Keratinocyte (primary cell): ENCODE data around the gene USP46. TPM values are rescaled to one million over a fixed set of nuclear protein-coding genes. Genes with fewer than 3 reads are reported as not detected.

Experiments used
- DNase-seq: peaks from one replicate; pipeline ENCODE4 v3.0.0-alpha.2; 2011; ENCODE audit warnings: low read depth, missing footprints, low spot score
- FAIRE-seq: peaks from 2 replicates; lab custom pipeline; 2011; peaks lifted over from hg19 to GRCh38; lab: Jason Lieb, UNC
- H2AFZ ChIP-seq: 2 replicates; pipeline ENCODE4 v1.6.0; 2012; ENCODE audit warnings: low read length, control low read depth, inconsistent platforms; ENCODE audit not compliant: control insufficient read depth
- H3K27ac ChIP-seq: 2 replicates; pipeline ENCODE4 v1.5.1; 2011; ENCODE audit warnings: low read length; ENCODE audit not compliant: control insufficient read depth, insufficient read depth
- H3K27me3 ChIP-seq: 3 replicates; pipeline ENCODE4 v1.6.0; 2011; ENCODE audit warnings: low read length; ENCODE audit not compliant: control insufficient read depth, insufficient read depth; ENCODE audit errors: extremely low read depth
- H3K36me3 ChIP-seq, 2 experiments: 2 replicates in 1 of 2; 3 replicates in 1 of 2; pipeline ENCODE4 v1.5.1; 2011; ENCODE audit warnings: low read length in 2 of 2, mild to moderate bottlenecking in 1 of 2; ENCODE audit not compliant: control insufficient read depth in 2 of 2, insufficient read depth in 2 of 2; ENCODE audit errors: extremely low read depth in 1 of 2
- H3K4me1 ChIP-seq: 3 replicates; pipeline ENCODE4 v1.5.1; 2011; ENCODE audit warnings: low read length; ENCODE audit not compliant: control insufficient read depth, insufficient read depth; ENCODE audit errors: extremely low read depth
- H3K4me2 ChIP-seq: 3 replicates; pipeline ENCODE4 v1.6.0; 2011; ENCODE audit warnings: low read depth, low read length; ENCODE audit not compliant: control insufficient read depth, insufficient read depth; ENCODE audit errors: extremely low read depth
- H3K4me3 ChIP-seq, 3 experiments: fragments of 200-600 bp in 1 of 3; sonication (generic) in 1 of 3; 2 replicates in 2 of 3; 3 replicates in 1 of 3; pipeline ENCODE4 v1.5.1; 2011 to 2016; ENCODE audit warnings: low read length in 3 of 3, mild to moderate bottlenecking in 3 of 3, control low read depth in 2 of 3, inconsistent platforms in 1 of 3, low read depth in 1 of 3, mixed read lengths in 1 of 3, mixed run types in 1 of 3, moderate library complexity in 1 of 3; ENCODE audit not compliant: control insufficient read depth in 2 of 3, insufficient read depth in 2 of 3; ENCODE audit errors: extremely low read depth in 1 of 3
- H3K79me2 ChIP-seq: 2 replicates; pipeline ENCODE4 v1.6.0; 2012; ENCODE audit warnings: low read length; ENCODE audit not compliant: control insufficient read depth, insufficient read depth
- H3K9ac ChIP-seq: 3 replicates; pipeline ENCODE4 v1.6.0; 2011; ENCODE audit warnings: low read length; ENCODE audit not compliant: control insufficient read depth, insufficient read depth; ENCODE audit errors: extremely low read depth
- H3K9me1 ChIP-seq: 3 replicates; pipeline ENCODE4 v1.6.0; 2011; ENCODE audit warnings: low read length; ENCODE audit not compliant: control insufficient read depth, insufficient read depth; ENCODE audit errors: extremely low read depth
- H3K9me3 ChIP-seq: 2 replicates; pipeline ENCODE4 v1.5.1; 2012; ENCODE audit warnings: low read depth, low read length; ENCODE audit not compliant: control insufficient read depth
- H4K20me1 ChIP-seq: 3 replicates; pipeline ENCODE4 v1.6.0; 2011; ENCODE audit warnings: low read length; ENCODE audit not compliant: control insufficient read depth, insufficient read depth; ENCODE audit errors: extremely low read depth
- EZH2 ChIP-seq: IDR thresholded peaks from one replicate; pipeline ENCODE4 v1.6.1; 2012; ENCODE audit warnings: inconsistent platforms, mild to moderate bottlenecking, low read length, moderate library complexity
- dilution Hi-C: fragments of 300-500 bp; cut with MboI; formaldehyde crosslinking; loops from one replicate; pipeline ENCODE4 v1.7.0; 2020; ENCODE audit warnings: low sequenced_read_pairs; ENCODE audit not compliant: extremely low pct_ligation_motif_present
- polyA plus RNA-seq, 5 experiments: library from polyadenylated mRNA; depleted of rRNA in 3 of 5; stranded (reverse) in 3 of 5; stranded (forward) in 1 of 5; unstranded in 1 of 5; fragments of >200 nt; gene quantifications; 1 replicate in 1 of 5; 2 replicates in 3 of 5; 3 replicates in 1 of 5; pipeline versions ENCODE4 v1.2.1 to v1.2.3, GENCODE V29; 2011 to 2012; ENCODE audit warnings: missing spikeins in 2 of 5, low read depth in 1 of 5, low replicate concordance in 1 of 5
- TF ChIP-seq, protein P1 (sequence below), 3 experiments: IDR thresholded peaks in 1 of 3; conservative IDR thresholded peaks in 1 of 3; optimal IDR thresholded peaks in 1 of 3; 2 replicates in 2 of 3; 3 replicates in 1 of 3; pipeline versions ENCODE3 to v1.5.1; 2011; ENCODE audit warnings: low read length in 3 of 3, mild to moderate bottlenecking in 3 of 3, moderate library complexity in 2 of 3, control low read depth in 1 of 3, inconsistent platforms in 1 of 3; ENCODE audit not compliant: insufficient read depth in 2 of 3; ENCODE audit errors: extremely low read depth in 1 of 3

USP46 gene
- polyA plus RNA-seq, 1 donor (not counting 4 experiments of a cell fraction or from before 2014, with no cell fraction given) = 20.4 TPM

DNA sequence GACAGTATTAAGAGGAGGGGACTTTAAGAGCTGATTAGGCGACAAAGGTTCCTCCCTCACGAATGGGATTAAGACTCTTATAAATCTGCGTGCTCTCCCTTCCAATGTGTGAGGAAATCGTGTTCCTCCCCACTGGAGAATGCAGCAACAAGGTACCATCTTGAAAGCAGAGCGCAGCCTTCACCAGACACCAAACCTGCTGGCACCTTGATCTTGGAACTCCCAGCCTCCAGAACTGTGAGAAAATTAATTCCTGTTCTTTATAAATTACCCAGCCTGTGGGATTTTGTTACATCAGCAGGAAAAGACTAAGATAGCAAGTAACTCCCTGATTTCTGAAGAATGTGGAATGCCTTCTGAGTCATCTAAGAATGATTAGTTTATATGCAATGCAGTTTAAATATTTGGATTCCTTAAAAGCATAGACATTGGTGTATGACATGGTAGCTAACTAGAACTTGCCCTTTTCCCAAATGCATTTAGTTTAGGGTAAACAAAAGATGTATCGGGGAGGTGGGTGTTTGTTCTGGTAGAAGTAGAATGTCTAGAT is 86.1 kb downstream of the USP46 start:
- peak overlapping the region; percentile 0 for H3K27ac ChIP-seq
- FAIRE-seq (peak; percentile 65), DNase-seq (no peak)
- H3K79me2 ChIP-seq = no peaks in the 10 kb centered on the region
- H3K9me1 ChIP-seq = no peaks in the 10 kb centered on the region
- H3K4me2 ChIP-seq = peak overlapping the region; percentile 3
- H2AFZ ChIP-seq = no peak overlapping the region
- H3K4me1 ChIP-seq = peaks cover 18% of the 10 kb centered on the region
- dilution Hi-C loops = no loop called here
- no peaks in the 10 kb centered on the region for H4K20me1 ChIP-seq
- H3K9me3 ChIP-seq = no peaks in the 10 kb centered on the region
- H3K36me3 ChIP-seq = no peaks in the 10 kb centered on the region
- H3K4me3 ChIP-seq = no peak overlapping the region
- TF ChIP-seq EZH2 = no peak
- TF ChIP-seq, protein P1, sequence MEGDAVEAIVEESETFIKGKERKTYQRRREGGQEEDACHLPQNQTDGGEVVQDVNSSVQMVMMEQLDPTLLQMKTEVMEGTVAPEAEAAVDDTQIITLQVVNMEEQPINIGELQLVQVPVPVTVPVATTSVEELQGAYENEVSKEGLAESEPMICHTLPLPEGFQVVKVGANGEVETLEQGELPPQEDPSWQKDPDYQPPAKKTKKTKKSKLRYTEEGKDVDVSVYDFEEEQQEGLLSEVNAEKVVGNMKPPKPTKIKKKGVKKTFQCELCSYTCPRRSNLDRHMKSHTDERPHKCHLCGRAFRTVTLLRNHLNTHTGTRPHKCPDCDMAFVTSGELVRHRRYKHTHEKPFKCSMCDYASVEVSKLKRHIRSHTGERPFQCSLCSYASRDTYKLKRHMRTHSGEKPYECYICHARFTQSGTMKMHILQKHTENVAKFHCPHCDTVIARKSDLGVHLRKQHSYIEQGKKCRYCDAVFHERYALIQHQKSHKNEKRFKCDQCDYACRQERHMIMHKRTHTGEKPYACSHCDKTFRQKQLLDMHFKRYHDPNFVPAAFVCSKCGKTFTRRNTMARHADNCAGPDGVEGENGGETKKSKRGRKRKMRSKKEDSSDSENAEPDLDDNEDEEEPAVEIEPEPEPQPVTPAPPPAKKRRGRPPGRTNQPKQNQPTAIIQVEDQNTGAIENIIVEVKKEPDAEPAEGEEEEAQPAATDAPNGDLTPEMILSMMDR (optimal IDR thresholded peaks at IDR 0.05 in 1 of 3, IDR thresholded peaks at IDR 0.05 in 1 of 3, conservative IDR thresholded peaks at IDR 0.05 in 1 of 3; ENCODE audit: extremely low read depth in 1 of 3, insufficient read depth in 2 of 3, low read length in 3 of 3) = no peak
- H3K9ac ChIP-seq = no peak overlapping the region
- H3K27me3 ChIP-seq = no peaks in the 10 kb centered on the region

DNA sequence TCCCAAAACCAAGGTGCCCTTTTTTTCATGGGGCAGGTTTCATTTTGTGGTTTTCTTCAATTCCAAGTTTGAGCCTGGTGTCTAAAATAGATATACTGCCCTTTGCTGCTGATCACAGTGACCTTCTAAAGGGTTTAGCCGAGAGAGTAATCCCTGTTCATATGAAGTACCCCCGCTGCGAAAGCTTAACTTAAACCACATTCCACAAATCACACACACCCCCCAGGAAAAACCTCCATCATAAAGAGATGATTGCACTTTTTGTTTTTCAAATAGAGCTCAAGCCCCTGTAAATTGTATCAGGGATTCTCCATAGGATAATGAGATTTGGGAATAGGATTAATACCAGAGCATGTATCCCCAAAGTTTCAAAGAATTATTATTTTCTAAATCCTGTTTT is 90.8 kb downstream of the USP46 start:
- no peak for FAIRE-seq
- no peaks in the 10 kb centered on the region for H4K20me1 ChIP-seq
- H3K36me3 ChIP-seq = no peaks in the 10 kb centered on the region
- H3K27ac ChIP-seq = no peak overlapping the region
- TF ChIP-seq, protein P1 (optimal IDR thresholded peaks at IDR 0.05 in 1 of 3, IDR thresholded peaks at IDR 0.05 in 1 of 3, conservative IDR thresholded peaks at IDR 0.05 in 1 of 3; ENCODE audit: extremely low read depth in 1 of 3, insufficient read depth in 2 of 3, low read length in 3 of 3) = no peak
- no peak for TF ChIP-seq EZH2
- no peak overlapping the region for H3K4me3 ChIP-seq
- no peak overlapping the region for H3K4me2 ChIP-seq
- dilution Hi-C loops = no loop called here
- peaks cover 7% of the 10 kb centered on the region for H3K4me1 ChIP-seq
- no peak for DNase-seq
- no peaks in the 10 kb centered on the region for H3K79me2 ChIP-seq
- no peaks in the 10 kb centered on the region for H3K27me3 ChIP-seq
- no peaks in the 10 kb centered on the region for H3K9me1 ChIP-seq
- H3K9me3 ChIP-seq = no peaks in the 10 kb centered on the region
- no peak overlapping the region for H2AFZ ChIP-seq
- no peak overlapping the region for H3K9ac ChIP-seq
